WTC11 (cell line): ENCODE data around the gene VWA5B1. TPM values are rescaled to one million over a fixed set of nuclear protein-coding genes. Genes with fewer than 3 reads are reported as not detected.

Source experiments
- ATAC-seq: fragments of 200-7000 bp; cut with Tn5 transposase; 2 replicates; pipeline ENCODE4 v1.10.0; 2021; ENCODE audit warnings: mild to moderate bottlenecking, moderate library complexity
- CTCF ChIA-PET: fragments of 300-600 bp; sonication (Branson Sonifier 250); formaldehyde crosslinking; loops from one replicate; lab custom pipeline; 2021; ENCODE audit warnings: antibody characterized with exemption; lab: Charles Lee
- POLR2A ChIA-PET: fragments of 350-600 bp; sonication (Branson Sonifier 250); formaldehyde crosslinking; loops from one replicate; lab custom pipeline; 2021; ENCODE audit warnings: antibody characterized with exemption; lab: Charles Lee
- DNase-seq: peaks from one replicate; pipeline ENCODE4 v3.0.0; 2021; ENCODE audit warnings: low spot score
- H3K27ac Mint-ChIP-seq: 2 replicates; pipeline ENCODE4 v1.8.0; 2021; ENCODE audit warnings: mixed read lengths
- H3K27me3 Mint-ChIP-seq: 2 replicates; pipeline ENCODE4 v1.8.0; 2021; ENCODE audit warnings: low read depth, mild to moderate bottlenecking, moderate library complexity, mixed read lengths
- H3K36me3 Mint-ChIP-seq: 2 replicates; pipeline ENCODE4 v1.8.0; 2021; ENCODE audit warnings: mixed read lengths
- H3K4me1 Mint-ChIP-seq: 2 replicates; pipeline ENCODE4 v1.8.0; 2022; ENCODE audit warnings: mixed read lengths
- H3K4me3 Mint-ChIP-seq: 2 replicates; pipeline ENCODE4 v1.8.0; 2021; ENCODE audit warnings: mild to moderate bottlenecking, moderate library complexity, mixed read lengths
- H3K9me3 Mint-ChIP-seq: 2 replicates; pipeline ENCODE4 v1.8.0; 2021; ENCODE audit warnings: mixed read lengths
- CREB1 ChIP-seq: sonication (generic); formaldehyde crosslinking; IDR thresholded peaks from 2 replicates; pipeline ENCODE4 v1.8.0; 2023; ENCODE audit warnings: mild to moderate bottlenecking, missing genetic modification reagents
- ERG ChIP-seq: fragments of 250-450 bp; sonication (Bioruptor Pico); IDR thresholded peaks from 2 replicates; pipeline ENCODE4 v1.8.0; 2021; ENCODE audit warnings: mild to moderate bottlenecking
- ETV6 ChIP-seq: sonication (generic); formaldehyde crosslinking; IDR thresholded peaks from 2 replicates; pipeline ENCODE4 v1.8.1; 2022; ENCODE audit warnings: mild to moderate bottlenecking, missing genetic modification reagents
- FOXJ3 ChIP-seq: sonication (generic); formaldehyde crosslinking; IDR thresholded peaks from 2 replicates; pipeline ENCODE4 v1.9.0; 2021; ENCODE audit warnings: missing genetic modification reagents, mild to moderate bottlenecking, borderline replicate concordance
- GTF2I ChIP-seq: fragments of 250-450 bp; sonication (Bioruptor Pico); conservative IDR thresholded peaks from 2 replicates; pipeline ENCODE4 v1.4.0; 2021; ENCODE audit warnings: mild to moderate bottlenecking
- HMGXB4 ChIP-seq: sonication (generic); formaldehyde crosslinking; IDR thresholded peaks from 2 replicates; pipeline ENCODE4 v1.8.1; 2023; ENCODE audit warnings: mild to moderate bottlenecking, moderate library complexity, missing genetic modification reagents
- JAZF1 ChIP-seq: fragments of 250-450 bp; sonication (Bioruptor Pico); IDR thresholded peaks from 2 replicates; pipeline ENCODE4 v1.9.0; 2021; ENCODE audit warnings: moderate library complexity, mild to moderate bottlenecking, inconsistent platforms
- MLX ChIP-seq: sonication (generic); formaldehyde crosslinking; IDR thresholded peaks from 2 replicates; pipeline ENCODE4 v1.8.1; 2023; ENCODE audit warnings: mild to moderate bottlenecking, missing genetic modification reagents, moderate library complexity
- NR3C1 ChIP-seq: sonication (generic); formaldehyde crosslinking; conservative IDR thresholded peaks from 2 replicates; pipeline ENCODE4 v1.8.1; 2023; ENCODE audit warnings: low read depth, mild to moderate bottlenecking, missing genetic modification reagents
- OVOL2 ChIP-seq: fragments of 250-450 bp; sonication (Bioruptor Pico); IDR thresholded peaks from 2 replicates; pipeline ENCODE4 v1.9.0; 2021; ENCODE audit warnings: mild to moderate bottlenecking, borderline replicate concordance
- SMAD4 ChIP-seq: sonication (generic); formaldehyde crosslinking; IDR thresholded peaks from 2 replicates; pipeline ENCODE4 v1.8.0; 2022; ENCODE audit warnings: mild to moderate bottlenecking, missing genetic modification reagents
- SOX15 ChIP-seq: fragments of 250-450 bp; sonication (Bioruptor Pico); IDR thresholded peaks from 2 replicates; pipeline ENCODE4 v1.9.0; 2021; ENCODE audit warnings: mild to moderate bottlenecking
- STAT6 ChIP-seq: sonication (generic); formaldehyde crosslinking; conservative IDR thresholded peaks from 2 replicates; pipeline ENCODE4 v1.8.1; 2023; ENCODE audit warnings: mild to moderate bottlenecking, low read depth, missing genetic modification reagents, moderate library complexity
- TCF7 ChIP-seq: sonication (generic); formaldehyde crosslinking; IDR thresholded peaks from 2 replicates; pipeline ENCODE4 v1.8.0; 2022; ENCODE audit warnings: mild to moderate bottlenecking, low read depth, missing genetic modification reagents, moderate library complexity
- TEAD1 ChIP-seq: sonication (generic); formaldehyde crosslinking; IDR thresholded peaks from 2 replicates; pipeline ENCODE4 v1.8.0; 2022; ENCODE audit warnings: mild to moderate bottlenecking, missing genetic modification reagents
- ZBTB21 ChIP-seq: sonication (generic); formaldehyde crosslinking; IDR thresholded peaks from 2 replicates; pipeline ENCODE4 v1.8.1; 2023; ENCODE audit warnings: mild to moderate bottlenecking, missing genetic modification reagents, borderline replicate concordance
- ZNF263 ChIP-seq: sonication (generic); formaldehyde crosslinking; IDR thresholded peaks from 2 replicates; pipeline ENCODE4 v1.8.1; 2022; ENCODE audit warnings: low read depth, mild to moderate bottlenecking, moderate library complexity, missing genetic modification reagents
- ZNF281 ChIP-seq: sonication (generic); formaldehyde crosslinking; IDR thresholded peaks from 2 replicates; pipeline ENCODE4 v1.8.0; 2023; ENCODE audit warnings: mild to moderate bottlenecking, missing genetic modification reagents
- total RNA-seq: library from RNA; stranded (reverse); gene quantifications from 3 replicates; pipeline ENCODE4 v1.2.3, GENCODE V29; 2021

VWA5B1 gene
- total RNA-seq, 1 experiment from 2014 or later = 1.5 TPM

- H3K36me3 Mint-ChIP-seq = peaks cover 3% of the 10 kb centered on the region; the same call in 1 of the 2 replicates
- peaks cover 80% of the 10 kb centered on the region for H3K27me3 Mint-ChIP-seq
- no peak overlapping the region for H3K27ac Mint-ChIP-seq
- H3K9me3 Mint-ChIP-seq = peaks cover 17% of the 10 kb centered on the region
- no peak overlapping the region for H3K4me3 Mint-ChIP-seq
- TF ChIP-seq OVOL2 (CRISPR knock-in tag) (no peak), ETV6 (CRISPR knock-in tag) (no peak)
- peaks cover 7% of the 10 kb centered on the region for H3K4me1 Mint-ChIP-seq
- DNase-seq = no peak
- ChIA-PET CTCF (interaction anchor here (0.5 kb wide), 1 partner anchor 178 kb away, joined by 4 read pairs; no protein-coding TSS in a partner anchor), POLR2A (no interaction called here)
- no peak for ATAC-seq
Observed at GRCh38 chr1:20390589-20391331, 100.1 kb downstream of the VWA5B1 start.

GRCh38 chr1:20395255-20395654 is 104.6 kb downstream of the VWA5B1 start:
- H3K4me1 Mint-ChIP-seq = peaks cover 9% of the 10 kb centered on the region
- CTCF ChIA-PET = no interaction called here
- no peak overlapping the region for H3K27ac Mint-ChIP-seq
- DNase-seq = no peak
- H3K9me3 Mint-ChIP-seq = peaks cover 21% of the 10 kb centered on the region
- TF ChIP-seq SOX15 (no peak), ZNF263 (CRISPR knock-in tag) (no peak), STAT6 (CRISPR knock-in tag) (no peak), ZBTB21 (CRISPR knock-in tag) (no peak), GTF2I (CRISPR knock-in tag) (no peak), JAZF1 (CRISPR knock-in tag) (no peak), SMAD4 (CRISPR knock-in tag) (no peak), CREB1 (CRISPR knock-in tag) (no peak), MLX (CRISPR knock-in tag) (no peak)
- no peak overlapping the region for H3K4me3 Mint-ChIP-seq
- POLR2A ChIA-PET = interaction anchor here (0.6 kb wide), 1 partner anchor 8 kb away, joined by 3 read pairs; no protein-coding TSS in a partner anchor
- ATAC-seq = no peak
- peaks cover 3% of the 10 kb centered on the region; the same call in 1 of the 2 replicates for H3K36me3 Mint-ChIP-seq
- H3K27me3 Mint-ChIP-seq = peaks cover 95% of the 10 kb centered on the region

- Mint-ChIP-seq H3K27ac (no peak overlapping the region), H3K4me1 (peaks cover 10% of the 10 kb centered on the region), H3K36me3 (peaks cover 3% of the 10 kb centered on the region; the same call in 1 of the 2 replicates), H3K27me3 (peaks cover 97% of the 10 kb centered on the region), H3K9me3 (peaks cover 21% of the 10 kb centered on the region), H3K4me3 (no peak overlapping the region)
- ATAC-seq (no peak), DNase-seq (no peak)
- CTCF ChIA-PET = interaction anchor here (1.0 kb wide), 1 partner anchor 37 kb away, joined by 3 read pairs; no protein-coding TSS in a partner anchor
- POLR2A ChIA-PET = no interaction called here
- TF ChIP-seq TEAD1 (no peak), SOX15 (no peak), GTF2I (CRISPR knock-in tag) (no peak), STAT6 (CRISPR knock-in tag) (no peak), ZNF281 (CRISPR knock-in tag) (no peak), ERG (no peak), NR3C1 (CRISPR knock-in tag) (no peak), TCF7 (CRISPR knock-in tag) (no peak), ZBTB21 (CRISPR knock-in tag) (no peak), FOXJ3 (CRISPR knock-in tag) (no peak), ZNF263 (CRISPR knock-in tag) (no peak), HMGXB4 (CRISPR knock-in tag) (no peak)
Observed at GRCh38 chr1:20398744-20399143, 108.1 kb downstream of the VWA5B1 start.
